A673 (cell line): Measurements from ENCODE around the gene ZNF419. TPM values are rescaled to one million over a fixed set of nuclear protein-coding genes. Genes with fewer than 3 reads are reported as not detected.

Experiments
- BruUV-seq: library from RNA; stranded (reverse); fragments of 400-500 nt; replicated peaks from 2 replicates; lab custom pipeline; 2021; lab: Mats Ljungman, UMichigan
- CTCF ChIA-PET: fragments of 300-600 bp; sonication (Branson Sonifier 250); formaldehyde crosslinking; loops from one replicate; lab custom pipeline; 2022; ENCODE audit warnings: antibody characterized with exemption; lab: Charles Lee
- POLR2A ChIA-PET: fragments of 300-600 bp; sonication (Branson Sonifier 250); formaldehyde crosslinking; loops from one replicate; lab custom pipeline; 2022; ENCODE audit warnings: antibody characterized with exemption; ENCODE audit not compliant: low non-redundant PET; lab: Charles Lee
- DNase-seq: peaks from one replicate; pipeline ENCODE4 v3.0.0-alpha.2; 2015; ENCODE audit warnings: low spot score
- H3K27ac ChIP-seq: fragments of 200-600 bp; sonication (generic); 2 replicates; pipeline ENCODE4 v1.5.1; 2016; ENCODE audit warnings: mixed run types, low read depth, mild to moderate bottlenecking, mixed read lengths, antibody characterized with exemption, low read length; ENCODE audit not compliant: poor library complexity, severe bottlenecking
- H3K27me3 ChIP-seq: fragments of 200-600 bp; sonication (generic); replicated peaks from 2 replicates; pipeline ENCODE4 v1.6.1; 2017; ENCODE audit warnings: mixed run types, low read depth, mild to moderate bottlenecking, mixed read lengths, antibody characterized with exemption, low read length; ENCODE audit not compliant: insufficient read depth, poor library complexity
- H3K36me3 ChIP-seq: fragments of 200-600 bp; sonication (generic); 2 replicates; pipeline ENCODE4 v1.6.1; 2016; ENCODE audit warnings: mixed run types, mild to moderate bottlenecking, mixed read lengths, antibody characterized with exemption, low read length; ENCODE audit not compliant: insufficient read depth, poor library complexity, severe bottlenecking
- H3K4me1 ChIP-seq: fragments of 200-600 bp; sonication (generic); 2 replicates; pipeline ENCODE4 v1.6.1; 2017; ENCODE audit warnings: mixed run types, mild to moderate bottlenecking, mixed read lengths, antibody characterized with exemption, low read length; ENCODE audit not compliant: insufficient read depth, poor library complexity, severe bottlenecking
- H3K4me3 ChIP-seq: fragments of 200-600 bp; sonication (generic); 2 replicates; pipeline ENCODE4 v1.5.1; 2016; ENCODE audit warnings: low read depth, mixed run types, mild to moderate bottlenecking, mixed read lengths, low read length; ENCODE audit not compliant: poor library complexity, severe bottlenecking
- H3K9me3 ChIP-seq: fragments of 200-600 bp; sonication (generic); 2 replicates; pipeline ENCODE4 v1.6.1; 2016; ENCODE audit warnings: mixed run types, low read depth, mild to moderate bottlenecking, mixed read lengths, antibody characterized with exemption, low read length; ENCODE audit not compliant: poor library complexity, severe bottlenecking
- CTCF ChIP-seq: fragments of 300-800, 200-600 bp; sonication (generic); conservative IDR thresholded peaks from 2 replicates; pipeline ENCODE4 v1.5.1; 2017; ENCODE audit warnings: low read depth, mild to moderate bottlenecking, antibody characterized with exemption, low read length, moderate library complexity, mixed read lengths
- EZH2 ChIP-seq: fragments of 200-600 bp; sonication (generic); IDR thresholded peaks from 2 replicates; pipeline ENCODE4 v1.6.1; 2017; ENCODE audit warnings: borderline replicate concordance, low read depth, mild to moderate bottlenecking, mixed read lengths, antibody characterized with exemption, low read length; ENCODE audit not compliant: poor library complexity, severe bottlenecking
- intact Hi-C: fragments of 100-400 bp; cut with micrococcal nuclease; formaldehyde crosslinking; loops from one replicate; pipeline ENCODE4 v1.10.0; 2022; ENCODE audit not compliant: unreplicated experiment
- total RNA-seq: library from RNA; stranded (reverse); gene quantifications from 2 replicates; pipeline ENCODE4 v1.2.3, GENCODE V29; 2021

ZNF419 gene
- total RNA-seq, 1 experiment from 2014 or later: 14.6 TPM

DNA sequence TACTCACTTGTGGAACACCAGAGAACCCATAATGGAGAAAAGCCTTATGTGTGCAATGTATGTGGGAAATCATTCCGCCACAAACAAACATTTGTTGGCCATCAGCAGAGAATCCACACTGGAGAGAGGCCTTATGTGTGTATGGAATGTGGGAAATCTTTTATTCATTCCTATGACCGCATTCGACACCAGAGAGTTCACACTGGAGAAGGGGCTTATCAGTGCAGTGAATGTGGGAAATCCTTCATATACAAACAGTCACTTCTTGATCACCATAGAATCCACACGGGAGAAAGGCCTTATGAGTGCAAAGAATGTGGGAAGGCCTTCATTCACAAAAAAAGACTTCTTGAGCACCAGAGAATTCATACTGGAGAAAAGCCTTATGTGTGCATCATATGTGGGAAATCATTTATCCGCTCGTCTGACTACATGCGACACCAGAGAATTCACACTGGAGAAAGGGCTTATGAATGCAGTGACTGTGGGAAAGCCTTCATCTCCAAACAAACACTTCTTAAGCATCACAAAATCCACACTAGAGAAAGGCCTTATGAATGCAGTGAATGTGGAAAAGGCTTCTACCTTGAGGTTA is 50.5 kb downstream of the ZNF419 start:
- Histone ChIP-seq H3K9me3 (peaks cover 87% of the 10 kb centered on the region), H3K27me3 (no peaks in the 10 kb centered on the region), H3K4me1 (no peaks in the 10 kb centered on the region), H3K4me3 (no peak overlapping the region), H3K27ac (no peak overlapping the region), H3K36me3 (peaks cover 71% of the 10 kb centered on the region)
- intact Hi-C loops: no loop called here
- no TSS peak for BruUV-seq
- ChIA-PET CTCF (no interaction called here), POLR2A (no interaction called here)
- no peak for DNase-seq
- TF ChIP-seq CTCF (no peak), EZH2 (no peak)

Other genes starting within 250 kb of the ZNF419 start
- 11.7 and 14.7 TPM in 2 replicates for gene ZNF805, start 247.1 kb upstream of the ZNF419 start, total RNA-seq
- gene ZNF460, start 207.3 kb upstream of the ZNF419 start, total RNA-seq: 53.3 and 58.4 TPM in 2 replicates
- 10.1 and 10.6 TPM in 2 replicates for gene ZNF543, start 167.3 kb upstream of the ZNF419 start, total RNA-seq
- 10.2 and 11.0 TPM in 2 replicates for gene ZNF304, start 136.5 kb upstream of the ZNF419 start, total RNA-seq
- 16.8 and 18.7 TPM in 2 replicates for gene TRAPPC2B, start 124.2 kb upstream of the ZNF419 start, total RNA-seq
- gene ZNF547, start 124.2 kb upstream of the ZNF419 start, total RNA-seq: 5.0 and 6.1 TPM in 2 replicates
- 16.9 TPM in 2 replicates for gene ZNF548, start 97.9 kb upstream of the ZNF419 start, total RNA-seq
- 13.1 and 19.2 TPM in 2 replicates for gene ZNF17, start 76.6 kb upstream of the ZNF419 start, total RNA-seq
- 21.6 and 22.9 TPM in 2 replicates for gene ZNF749, start 52.4 kb upstream of the ZNF419 start, total RNA-seq
- gene VN1R1, start 30.6 kb upstream of the ZNF419 start, total RNA-seq: 0.41 and 0.83 TPM in 2 replicates
- 19.4 and 21.2 TPM in 2 replicates for gene ZNF772, start 10.2 kb upstream of the ZNF419 start, total RNA-seq
- gene ZNF773, start 12.2 kb downstream of the ZNF419 start, total RNA-seq: 9.7 and 13.4 TPM in 2 replicates
- 8.5 and 10.1 TPM in 2 replicates for gene ZNF549, start 39.6 kb downstream of the ZNF419 start, total RNA-seq
- 9.6 and 11.5 TPM in 2 replicates for gene ZNF550, start 72.1 kb downstream of the ZNF419 start, total RNA-seq
- gene ZNF416, start 91.2 kb downstream of the ZNF419 start, total RNA-seq: 6.8 and 7.1 TPM in 2 replicates
- gene ZIK1, start 96.4 kb downstream of the ZNF419 start, total RNA-seq: 16.3 and 16.7 TPM in 2 replicates
- gene ZNF530, start 112.1 kb downstream of the ZNF419 start, total RNA-seq: 9.4 and 11.3 TPM in 2 replicates
- gene ZNF134, start 126.5 kb downstream of the ZNF419 start, total RNA-seq: 24.3 and 24.7 TPM in 2 replicates
- gene ZNF211, start 145.4 kb downstream of the ZNF419 start, total RNA-seq: 8.2 and 10.1 TPM in 2 replicates
- gene ZSCAN4, start 181.2 kb downstream of the ZNF419 start, total RNA-seq: not detected in 2 replicates
- 12.7 and 17.8 TPM in 2 replicates for gene ZNF551, start 194.2 kb downstream of the ZNF419 start, total RNA-seq
- 4.0 and 4.4 TPM in 2 replicates for gene ZNF154, start 221.5 kb downstream of the ZNF419 start, total RNA-seq
- 4.4 and 5.3 TPM in 2 replicates for gene ZNF671, start 239.9 kb downstream of the ZNF419 start, total RNA-seq